HG03064 (cell line): Measurements from ENCODE around the gene NPHP3.
"Not testable (repeated sequence)": the region's sequence is repeated elsewhere in the genome, so short reads cannot be mapped to it uniquely, and the experiment has no call there.

Experiments used
- ATAC-seq: cut with Tn5 transposase; IDR thresholded peaks from one replicate; pipeline ENCODE4 v1.9.1; 2021; ENCODE audit warnings: low read depth; ENCODE audit not compliant: unreplicated experiment

Gene NPHP3

GRCh38 chr3:132652640-132653270, 69.5 kb downstream of the NPHP3 start:
- no peak for ATAC-seq

GRCh38 chr3:132650153-132650552, 72.1 kb downstream of the NPHP3 start:
- no peak for ATAC-seq

GRCh38 chr3:132645058-132645457, 77.2 kb downstream of the NPHP3 start:
- no peak for ATAC-seq

- no peak for ATAC-seq
These were observed 78.8 kb downstream of the NPHP3 start for GRCh38 chr3:132643366-132643765.

- ATAC-seq = no peak
These were observed 79.7 kb downstream of the NPHP3 start for GRCh38 chr3:132642539-132642847.

GRCh38 chr3:132641837-132642538, 80.2 kb downstream of the NPHP3 start:
- no peak for ATAC-seq

GRCh38 chr3:132641427-132641826, 80.8 kb downstream of the NPHP3 start:
- not testable (repeated sequence) for ATAC-seq

- no peak for ATAC-seq
These were observed 83.5 kb downstream of the NPHP3 start for GRCh38 chr3:132638706-132639105.

- no peak for ATAC-seq
These were observed 84.6 kb downstream of the NPHP3 start for GRCh38 chr3:132637590-132637989.

- ATAC-seq = no peak
These were observed 87.2 kb downstream of the NPHP3 start for GRCh38 chr3:132635052-132635451.
